Neutrophil (primary cell): ENCODE measurements around the gene SUPT20HL1.
"Not testable (repeated sequence)": the region's sequence is repeated elsewhere in the genome, so short reads cannot be mapped to it uniquely, and the experiment has no call there.

Source experiments
- H3K27ac ChIP-seq: fragments of 200-600 bp; sonication (generic); 2 replicates; pipeline ENCODE4 v1.5.1; 2016; ENCODE audit warnings: mild to moderate bottlenecking, moderate library complexity
- H3K27me3 ChIP-seq: fragments of 200-600 bp; sonication (generic); 2 replicates; pipeline ENCODE4 v1.6.0; 2016; ENCODE audit warnings: mild to moderate bottlenecking
- H3K36me3 ChIP-seq: fragments of 200-600 bp; sonication (generic); 2 replicates; pipeline ENCODE4 v1.5.1; 2017
- H3K4me1 ChIP-seq, 2 experiments: fragments of 200-600 bp in 1 of 2; sonication (generic) in 1 of 2; 1 replicate in 1 of 2; 2 replicates in 1 of 2; pipeline versions ENCODE4 v1.5.1 to v1.6.1; 2013 to 2016; ENCODE audit warnings: low read depth in 1 of 2, low read length in 1 of 2, mild to moderate bottlenecking in 1 of 2, moderate library complexity in 1 of 2; ENCODE audit not compliant: control insufficient read depth in 1 of 2, insufficient read depth in 1 of 2
- H3K4me3 ChIP-seq, 2 experiments: fragments of 200-600 bp in 1 of 2; sonication (generic) in 1 of 2; 1 replicate in 1 of 2; 2 replicates in 1 of 2; pipeline ENCODE4 v1.5.1; 2013 to 2016; ENCODE audit warnings: low read depth in 1 of 2, low read length in 1 of 2, mild to moderate bottlenecking in 1 of 2, moderate library complexity in 1 of 2
- H3K9me3 ChIP-seq: fragments of 200-600 bp; sonication (generic); 2 replicates; pipeline ENCODE4 v1.5.1; 2016
- TF ChIP-seq, protein P1 (sequence below): fragments of 200-600 bp; sonication (generic); IDR thresholded peaks from 2 replicates; pipeline ENCODE4 v1.5.1; 2016; ENCODE audit warnings: antibody characterized with exemption

SUPT20HL1 gene

DNA sequence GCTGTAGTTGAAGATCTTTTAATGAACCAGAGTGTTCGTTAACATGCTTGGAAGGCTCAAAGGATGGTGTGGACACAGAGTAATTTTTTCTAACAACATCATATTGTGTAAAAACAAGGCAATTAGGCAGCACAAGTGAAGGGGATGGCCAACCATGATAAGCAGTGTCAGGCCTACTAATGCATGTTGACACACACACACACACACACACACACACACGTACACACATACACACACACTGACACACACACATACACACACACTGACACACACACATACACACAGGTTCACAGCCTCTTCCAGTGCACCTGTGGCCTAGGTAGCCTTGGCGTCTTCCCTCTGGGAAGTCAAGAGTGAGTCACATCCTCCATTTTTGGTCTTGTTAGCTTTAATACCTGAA, at the start of gene SUPT20HL1:
TSS of gene SUPT20HL1 (plus strand) at position 368 of the 400 bp plus-strand sequence. CDS start 2,122 bp downstream, outside the sequence.
- no peaks in the 10 kb centered on the region for H3K9me3 ChIP-seq
- no peaks in the 10 kb centered on the region for H3K36me3 ChIP-seq
- no peaks in the 10 kb centered on the region for H3K4me1 ChIP-seq
- no peak within 1 kb of the TSS for H3K27ac ChIP-seq
- H3K27me3 ChIP-seq, result no peaks in the 10 kb centered on the region
- TF ChIP-seq, protein P1, sequence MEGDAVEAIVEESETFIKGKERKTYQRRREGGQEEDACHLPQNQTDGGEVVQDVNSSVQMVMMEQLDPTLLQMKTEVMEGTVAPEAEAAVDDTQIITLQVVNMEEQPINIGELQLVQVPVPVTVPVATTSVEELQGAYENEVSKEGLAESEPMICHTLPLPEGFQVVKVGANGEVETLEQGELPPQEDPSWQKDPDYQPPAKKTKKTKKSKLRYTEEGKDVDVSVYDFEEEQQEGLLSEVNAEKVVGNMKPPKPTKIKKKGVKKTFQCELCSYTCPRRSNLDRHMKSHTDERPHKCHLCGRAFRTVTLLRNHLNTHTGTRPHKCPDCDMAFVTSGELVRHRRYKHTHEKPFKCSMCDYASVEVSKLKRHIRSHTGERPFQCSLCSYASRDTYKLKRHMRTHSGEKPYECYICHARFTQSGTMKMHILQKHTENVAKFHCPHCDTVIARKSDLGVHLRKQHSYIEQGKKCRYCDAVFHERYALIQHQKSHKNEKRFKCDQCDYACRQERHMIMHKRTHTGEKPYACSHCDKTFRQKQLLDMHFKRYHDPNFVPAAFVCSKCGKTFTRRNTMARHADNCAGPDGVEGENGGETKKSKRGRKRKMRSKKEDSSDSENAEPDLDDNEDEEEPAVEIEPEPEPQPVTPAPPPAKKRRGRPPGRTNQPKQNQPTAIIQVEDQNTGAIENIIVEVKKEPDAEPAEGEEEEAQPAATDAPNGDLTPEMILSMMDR, result no peak
- H3K4me3 ChIP-seq, result no peak within 1 kb of the TSS

DNA sequence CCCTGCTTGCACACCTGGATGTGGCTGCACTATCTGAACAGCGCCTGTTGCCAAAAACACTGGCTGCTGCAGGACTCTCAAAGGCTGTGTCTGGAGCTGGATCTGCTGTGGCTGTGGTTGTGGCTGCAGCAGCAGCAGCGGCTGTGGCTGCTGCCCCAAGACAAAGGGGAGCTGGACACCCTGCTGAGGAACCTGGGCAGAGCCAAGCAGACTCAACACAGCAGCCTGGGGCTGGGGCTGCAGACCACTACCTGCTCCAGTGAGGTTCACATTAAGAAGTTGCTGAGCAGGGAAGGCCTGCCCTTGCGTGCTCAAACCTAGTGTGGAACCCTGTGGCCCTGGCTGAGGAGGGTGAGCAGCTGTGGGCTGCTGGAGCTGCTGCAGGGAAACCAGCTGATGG, 49.5 kb upstream of the SUPT20HL1 start:
- H3K36me3 ChIP-seq, H3K9me3 ChIP-seq, H3K4me1 ChIP-seq, H3K27me3 ChIP-seq, H3K4me3 ChIP-seq, H3K27ac ChIP-seq: not testable (repeated sequence)

DNA sequence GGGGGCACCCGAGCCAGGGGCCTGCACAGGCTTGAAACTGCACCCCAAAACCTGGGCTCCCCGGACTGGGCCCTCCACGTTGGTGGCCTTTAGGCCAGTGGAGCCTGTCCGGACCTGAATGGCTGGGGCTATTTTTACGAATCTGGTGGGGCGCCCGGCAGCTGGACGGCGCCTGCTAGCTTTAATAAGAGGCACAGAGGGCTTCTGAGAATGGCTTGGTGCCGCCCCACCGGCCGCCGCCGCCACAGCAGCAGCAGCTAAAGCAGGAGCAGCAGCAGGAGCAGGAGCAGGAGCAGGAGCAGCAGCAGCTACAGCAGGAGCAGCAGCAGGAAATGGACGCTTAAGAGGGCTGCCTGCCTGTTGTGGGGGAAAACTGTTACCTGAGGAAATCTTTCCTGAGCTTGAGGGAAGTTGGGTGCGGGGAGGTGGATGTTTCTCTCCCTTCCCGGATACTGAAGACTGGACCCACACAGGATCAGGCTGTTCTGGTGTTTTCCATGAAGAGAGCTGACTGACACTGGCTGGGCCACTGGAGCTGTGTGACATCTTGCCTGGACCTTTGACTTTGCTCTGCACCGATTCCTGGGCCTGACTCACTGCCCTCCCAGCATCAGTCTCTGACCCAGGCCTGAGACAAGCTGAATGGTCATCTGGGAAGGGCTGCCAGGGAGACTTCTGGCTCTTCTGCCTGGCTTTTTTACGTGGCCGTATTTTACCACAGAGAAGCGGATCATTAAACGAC, 48.8 kb upstream of the SUPT20HL1 start:
- not testable (repeated sequence) for H3K36me3 ChIP-seq, H3K4me1 ChIP-seq, H3K9me3 ChIP-seq, H3K4me3 ChIP-seq, H3K27me3 ChIP-seq, H3K27ac ChIP-seq

DNA sequence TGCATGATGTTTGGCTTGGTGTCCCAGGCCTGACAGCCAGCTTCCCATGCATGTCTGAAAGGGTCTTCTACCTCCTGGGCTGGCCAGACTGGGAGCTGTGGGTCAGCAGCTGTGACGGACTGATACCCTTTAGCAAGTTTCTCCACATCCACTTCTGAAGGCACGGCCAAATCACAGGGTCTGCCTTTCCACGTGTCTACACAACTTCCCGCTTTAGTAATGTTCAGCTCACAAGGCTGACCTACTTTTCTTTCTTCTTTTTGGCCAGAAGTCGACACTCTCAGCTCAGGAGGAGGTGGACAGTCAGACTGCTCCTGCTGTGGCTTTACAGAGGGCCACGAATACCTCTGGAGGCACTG, 48.2 kb upstream of the SUPT20HL1 start:
- H3K27ac ChIP-seq, H3K4me3 ChIP-seq, H3K36me3 ChIP-seq, H3K9me3 ChIP-seq, H3K27me3 ChIP-seq, H3K4me1 ChIP-seq: not testable (repeated sequence)

DNA sequence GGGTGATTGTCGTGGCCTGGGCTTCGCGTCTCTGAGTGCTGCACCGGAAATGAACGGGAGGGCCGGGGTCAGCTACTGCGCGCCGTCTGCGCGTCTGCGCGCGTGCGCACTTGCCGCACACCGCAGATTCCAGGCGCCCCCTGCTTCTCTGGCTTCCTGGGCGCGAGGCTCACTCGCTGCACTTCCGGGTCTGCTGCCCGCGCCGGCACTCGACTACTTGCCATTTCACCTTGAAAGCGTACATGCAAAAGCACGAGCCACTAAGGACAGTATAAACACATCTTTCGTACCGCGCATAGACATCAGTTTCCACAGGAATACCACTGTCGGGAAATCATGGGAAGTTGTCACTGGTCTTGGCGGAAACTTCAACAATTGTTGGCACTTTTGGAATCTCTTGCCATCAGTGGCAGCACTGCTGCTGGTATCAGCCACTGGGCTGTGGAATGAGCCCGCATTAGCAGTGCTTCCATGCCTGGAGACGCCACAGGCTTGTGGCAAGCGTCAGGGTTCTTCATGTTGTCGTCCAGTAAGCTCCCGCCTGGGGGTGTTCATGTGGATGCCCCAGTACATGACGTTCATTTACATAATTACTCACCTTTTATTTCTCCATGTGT, 46.3 kb upstream of the SUPT20HL1 start, which contains the start of gene SUPT20HL2:
TSS of gene SUPT20HL2 (minus strand) at position 51 of the 617 bp plus-strand sequence. CDS start 754 bp downstream, outside the sequence.
- Histone ChIP-seq H3K4me1 (no peaks in the 10 kb centered on the region), H3K4me3 (no peak within 1 kb of the TSS), H3K36me3 (no peaks in the 10 kb centered on the region), H3K27me3 (no peaks in the 10 kb centered on the region), H3K9me3 (no peaks in the 10 kb centered on the region), H3K27ac (no peak within 1 kb of the TSS)
- TF ChIP-seq, protein P1, result no peak

DNA sequence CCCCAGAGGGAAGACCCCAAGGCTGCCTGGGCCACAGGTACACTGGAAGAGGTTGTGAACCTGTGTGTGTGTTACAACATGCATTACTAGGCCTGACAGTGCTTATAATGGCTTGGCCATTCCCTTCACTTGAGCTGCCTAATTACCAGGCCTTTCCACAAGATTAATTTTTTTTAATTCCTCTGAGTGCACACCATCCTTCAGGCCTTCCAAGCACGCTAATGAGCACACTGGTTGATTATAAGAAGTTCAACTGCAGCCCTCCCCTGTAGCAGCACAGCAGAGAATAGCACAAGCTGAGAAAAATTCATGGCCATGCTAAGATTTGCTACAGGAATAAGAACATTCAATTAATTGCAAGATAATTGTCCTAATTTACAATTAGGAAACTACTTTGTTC, 44.3 kb upstream of the SUPT20HL1 start:
- H3K9me3 ChIP-seq, result no peaks in the 10 kb centered on the region
- no peaks in the 10 kb centered on the region for H3K27me3 ChIP-seq

DNA sequence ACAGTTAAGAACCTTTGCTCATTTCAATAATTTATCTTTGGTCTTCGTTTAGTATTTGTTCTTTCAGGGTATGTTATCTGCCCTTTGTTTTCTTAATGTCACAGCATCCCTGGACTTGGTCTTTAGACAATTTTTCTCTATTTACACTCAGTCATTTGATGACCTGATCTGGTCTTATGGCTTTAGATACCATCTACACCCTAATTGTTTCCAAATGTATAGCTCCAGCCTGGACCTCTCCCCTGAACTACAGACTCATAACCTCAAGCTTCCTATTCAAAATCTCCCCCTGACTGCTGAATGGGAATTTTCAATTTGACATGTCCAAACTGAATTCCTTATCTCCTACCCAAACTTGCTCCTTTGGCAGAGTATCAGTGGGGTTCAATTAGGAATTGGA, 42.9 kb upstream of the SUPT20HL1 start:
- Histone ChIP-seq H3K36me3 (no peaks in the 10 kb centered on the region), H3K27ac (no peak overlapping the region), H3K4me3 (no peak overlapping the region), H3K9me3 (no peaks in the 10 kb centered on the region), H3K27me3 (no peaks in the 10 kb centered on the region), H3K4me1 (no peaks in the 10 kb centered on the region)
- TF ChIP-seq, protein P1, result no peak

More for the DNA sequence above, 44.3 kb upstream of the SUPT20HL1 start:
- no peak overlapping the region for H3K27ac ChIP-seq
- H3K4me3 ChIP-seq, result no peak overlapping the region
- H3K36me3 ChIP-seq, result no peaks in the 10 kb centered on the region
- TF ChIP-seq, protein P1, result no peak
- H3K4me1 ChIP-seq, result no peaks in the 10 kb centered on the region
